ENCODE data around the gene TM7SF3.

- TF ChIP-seq, protein P1, sequence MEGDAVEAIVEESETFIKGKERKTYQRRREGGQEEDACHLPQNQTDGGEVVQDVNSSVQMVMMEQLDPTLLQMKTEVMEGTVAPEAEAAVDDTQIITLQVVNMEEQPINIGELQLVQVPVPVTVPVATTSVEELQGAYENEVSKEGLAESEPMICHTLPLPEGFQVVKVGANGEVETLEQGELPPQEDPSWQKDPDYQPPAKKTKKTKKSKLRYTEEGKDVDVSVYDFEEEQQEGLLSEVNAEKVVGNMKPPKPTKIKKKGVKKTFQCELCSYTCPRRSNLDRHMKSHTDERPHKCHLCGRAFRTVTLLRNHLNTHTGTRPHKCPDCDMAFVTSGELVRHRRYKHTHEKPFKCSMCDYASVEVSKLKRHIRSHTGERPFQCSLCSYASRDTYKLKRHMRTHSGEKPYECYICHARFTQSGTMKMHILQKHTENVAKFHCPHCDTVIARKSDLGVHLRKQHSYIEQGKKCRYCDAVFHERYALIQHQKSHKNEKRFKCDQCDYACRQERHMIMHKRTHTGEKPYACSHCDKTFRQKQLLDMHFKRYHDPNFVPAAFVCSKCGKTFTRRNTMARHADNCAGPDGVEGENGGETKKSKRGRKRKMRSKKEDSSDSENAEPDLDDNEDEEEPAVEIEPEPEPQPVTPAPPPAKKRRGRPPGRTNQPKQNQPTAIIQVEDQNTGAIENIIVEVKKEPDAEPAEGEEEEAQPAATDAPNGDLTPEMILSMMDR (IDR thresholded peaks at IDR 0.05; ENCODE audit: low read depth, low read length), result no peak
- TF ChIP-seq POLR2A (IDR thresholded peaks at IDR 0.05; ENCODE audit: extremely low read depth, insufficient read length), result no peak
These were observed 85.5 kb downstream of the TM7SF3 start for GRCh38 chr12:26928661-26929060.

All from NB4 (cell line).